ENCODE measurements around the gene SAFB2.

The SAFB2 gene

DNA sequence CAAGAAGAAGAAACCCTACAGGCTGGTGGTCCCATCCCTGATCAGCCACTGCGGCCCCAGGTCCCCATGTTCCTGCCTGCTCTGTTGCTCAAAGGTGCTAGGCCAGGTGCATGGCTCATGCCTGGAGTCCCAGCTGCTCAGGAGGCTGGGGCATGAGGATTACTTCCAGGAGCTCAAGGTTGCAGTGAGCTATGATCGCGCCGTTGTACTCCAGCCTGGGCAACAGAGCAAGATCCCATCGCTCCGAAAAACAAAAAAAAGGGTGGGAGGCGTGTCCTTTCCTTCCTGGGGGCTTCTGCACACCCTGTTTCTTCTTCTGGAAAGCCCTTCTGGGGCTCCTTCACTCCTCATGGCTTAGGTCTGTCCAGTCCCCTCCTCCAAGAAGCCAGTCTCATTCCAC, 42.9 kb downstream of the SAFB2 start:
- DNase-seq (ENCODE audit: low read depth), result no peak

DNA sequence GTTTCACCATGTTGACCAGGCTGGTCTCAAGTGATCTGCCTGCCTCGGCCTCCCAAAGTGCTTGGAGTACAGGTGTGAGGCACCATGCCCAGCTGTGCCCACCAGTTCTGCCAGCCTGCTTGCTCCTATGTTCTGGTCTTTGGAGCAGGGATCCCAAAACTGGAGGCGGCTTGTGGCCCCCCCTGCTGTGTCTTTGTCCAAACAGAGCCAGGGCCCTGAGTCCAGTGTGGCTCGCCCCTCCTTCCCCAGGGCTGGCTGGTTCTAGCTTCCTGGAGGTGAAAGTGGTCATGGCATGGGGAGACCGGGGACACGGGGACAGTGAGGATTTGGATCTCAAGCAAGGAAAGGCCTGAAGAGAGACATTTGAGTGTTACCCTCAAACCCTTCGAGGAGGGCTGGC, 43.3 kb downstream of the SAFB2 start:
- no peak for DNase-seq (ENCODE audit: low read depth)

DNA sequence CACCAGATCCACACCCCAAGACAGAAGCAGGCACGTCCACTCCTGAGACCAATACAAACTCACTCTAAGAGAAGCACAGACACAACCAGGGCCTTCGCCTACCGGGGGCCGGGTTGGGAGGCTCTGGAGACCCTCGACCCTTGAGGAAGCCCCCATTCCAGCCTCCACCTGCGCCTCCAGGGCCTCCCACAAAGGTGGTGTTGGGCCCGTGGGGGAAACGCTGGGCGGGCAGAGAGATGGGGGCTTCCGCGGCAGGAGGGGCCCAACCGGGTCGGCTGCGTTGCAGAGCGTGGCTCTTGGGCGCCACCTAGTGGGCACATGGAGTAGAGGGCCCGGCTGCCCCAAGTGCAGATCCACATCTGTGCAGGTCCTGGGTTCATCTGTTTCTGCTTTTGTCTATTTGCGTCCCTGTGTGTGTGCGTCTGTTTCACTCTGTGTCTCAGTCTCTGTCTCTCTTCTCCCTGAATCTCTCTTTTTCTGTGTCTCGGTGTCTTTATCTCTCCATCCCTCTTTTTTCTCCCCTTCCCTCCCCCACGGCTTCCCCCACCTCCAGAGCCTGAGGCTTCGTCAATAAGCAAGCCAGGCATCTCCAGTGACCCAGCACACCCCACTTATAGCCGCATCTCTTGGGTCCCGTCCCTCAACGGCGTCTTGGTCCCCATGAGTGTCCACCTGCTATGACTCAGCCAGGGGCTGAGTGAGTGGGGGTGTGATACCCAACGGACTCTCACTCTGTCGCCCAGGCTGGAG, 44.3 kb downstream of the SAFB2 start:
- peak; percentile 66 for DNase-seq (ENCODE audit: low read depth)

DNA sequence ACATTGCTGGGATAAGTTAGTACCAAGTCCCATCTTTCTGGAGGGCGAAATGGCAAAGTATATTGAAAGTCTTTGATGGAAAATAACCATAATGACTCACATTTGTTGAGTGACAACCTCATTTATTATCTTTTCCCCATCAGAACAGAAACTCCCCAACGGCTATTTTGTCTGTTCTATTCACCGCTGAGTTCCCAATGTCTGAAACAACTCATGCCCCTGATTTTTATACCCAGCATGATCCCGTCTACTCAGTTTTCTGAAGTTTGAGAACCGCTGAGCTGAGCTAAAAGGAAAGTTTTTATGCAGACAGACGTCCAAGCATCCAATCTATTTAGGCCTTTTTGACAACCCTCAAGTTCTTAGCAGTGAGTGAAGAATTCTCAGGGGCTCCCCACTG, 47.0 kb downstream of the SAFB2 start:
- DNase-seq (ENCODE audit: low read depth), result no peak

DNA sequence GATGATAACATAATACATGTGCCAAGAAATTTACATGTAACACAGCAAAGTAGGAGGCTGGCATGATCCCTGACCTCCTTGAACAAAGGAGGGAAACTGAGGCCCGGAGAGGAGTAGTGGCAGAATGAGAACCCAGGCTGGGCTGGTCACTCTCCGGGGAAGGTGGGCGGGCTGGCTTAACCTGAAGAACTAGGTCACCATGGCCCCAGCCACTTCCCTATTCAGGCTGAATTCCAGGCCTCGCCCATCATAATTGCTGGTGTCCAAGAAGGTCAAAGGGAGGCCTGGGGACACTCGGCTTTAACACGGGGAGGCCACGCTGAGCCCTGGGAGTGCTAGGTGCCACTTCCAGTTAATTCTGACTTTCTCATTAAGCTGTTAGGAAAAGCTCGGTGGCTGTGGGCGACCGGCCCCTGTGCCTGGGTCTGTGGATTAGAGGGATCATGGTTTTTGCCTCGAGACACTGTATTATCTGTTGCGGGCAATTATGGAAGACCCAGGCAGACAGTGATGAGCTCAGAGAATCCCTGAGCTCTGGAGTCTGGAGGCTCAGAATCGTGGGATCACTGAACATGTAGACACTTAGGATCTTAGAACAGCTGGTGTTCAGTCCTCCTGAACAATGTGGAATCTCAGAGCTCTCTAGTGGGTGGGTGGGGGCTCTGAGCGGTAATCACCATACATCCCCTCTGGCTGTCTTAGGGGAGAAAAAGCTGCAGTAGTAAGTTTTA, 49.9 kb downstream of the SAFB2 start:
- no peak for DNase-seq (ENCODE audit: low read depth)

DNA sequence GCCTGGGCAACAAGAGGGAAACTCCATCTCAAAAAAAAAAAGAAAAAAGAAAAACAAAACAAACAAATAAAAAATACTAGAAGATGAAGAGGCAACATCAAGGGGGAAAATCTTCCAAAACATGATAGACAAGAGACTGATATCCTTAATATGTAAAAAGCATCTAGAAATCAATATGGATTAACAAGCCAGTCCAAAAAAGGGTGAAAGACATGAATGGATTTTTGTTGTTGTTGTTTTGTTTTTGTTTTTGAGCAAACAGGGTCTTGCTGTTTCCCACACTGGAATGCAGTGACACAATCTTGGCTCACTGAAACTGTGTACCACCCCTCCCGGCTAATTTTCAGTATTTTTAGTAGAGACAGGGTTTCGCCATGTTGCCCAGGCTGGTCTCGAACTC, 50.8 kb downstream of the SAFB2 start:
- no peak for DNase-seq (ENCODE audit: low read depth)

DNA sequence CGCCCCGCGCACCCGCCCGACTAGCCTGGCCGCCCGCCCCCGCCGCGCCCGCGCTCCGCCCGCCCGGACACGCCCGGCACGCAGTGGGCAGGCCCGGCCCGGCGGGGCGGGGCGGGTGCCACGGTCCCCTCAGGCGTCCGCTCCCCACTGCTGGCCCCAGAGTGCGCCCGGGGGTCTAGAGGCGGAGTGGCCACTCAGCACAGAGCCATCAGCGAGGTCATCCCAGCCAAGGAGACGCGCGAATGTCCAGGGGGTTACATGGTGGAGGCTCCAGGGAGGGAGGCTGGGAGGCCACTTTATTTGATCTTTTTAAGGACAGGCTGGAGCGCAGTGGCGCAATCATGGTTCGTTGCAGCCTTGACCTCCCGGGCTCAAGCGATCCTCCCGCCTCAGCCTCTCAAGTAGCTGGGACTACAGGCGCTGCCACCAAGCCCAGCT, 54.6 kb downstream of the SAFB2 start:
- DNase-seq (ENCODE audit: low read depth), result no peak

DNA sequence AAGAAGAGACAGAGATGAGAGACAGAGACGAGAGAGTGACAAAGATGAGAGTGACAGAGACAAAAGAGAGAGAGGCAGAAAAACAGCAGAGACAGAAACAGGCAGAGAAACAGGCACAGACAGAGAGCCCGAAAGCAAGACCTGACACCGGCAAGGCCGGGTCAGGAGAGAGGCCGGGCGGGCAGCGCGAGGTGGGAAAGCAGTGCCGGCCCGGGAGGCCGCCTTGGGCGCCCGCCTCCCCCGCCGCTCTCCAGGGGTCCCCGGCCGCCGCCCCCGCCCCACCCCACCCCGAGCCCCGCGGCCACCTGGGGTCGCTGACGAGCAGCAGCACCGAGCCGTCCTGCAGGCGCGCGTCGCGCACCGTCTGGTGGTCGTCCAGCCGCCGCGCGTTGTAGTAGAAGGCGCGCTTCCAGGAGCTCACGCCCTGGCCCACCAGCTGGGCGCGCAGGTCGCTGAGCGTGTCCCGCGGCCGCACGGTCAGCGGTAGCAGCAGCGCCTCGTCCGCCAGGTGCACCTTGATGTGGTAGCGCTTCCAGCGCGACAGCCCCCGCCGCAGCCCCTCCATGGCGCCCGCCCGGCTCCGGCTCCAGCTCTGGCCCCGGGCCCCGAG, 55.1 kb downstream of the SAFB2 start, which contains the start of gene TINCR:
TSS of gene TINCR (minus strand) at position 594 of the 610 bp plus-strand sequence.
- no peak for DNase-seq (ENCODE audit: low read depth)

DNA sequence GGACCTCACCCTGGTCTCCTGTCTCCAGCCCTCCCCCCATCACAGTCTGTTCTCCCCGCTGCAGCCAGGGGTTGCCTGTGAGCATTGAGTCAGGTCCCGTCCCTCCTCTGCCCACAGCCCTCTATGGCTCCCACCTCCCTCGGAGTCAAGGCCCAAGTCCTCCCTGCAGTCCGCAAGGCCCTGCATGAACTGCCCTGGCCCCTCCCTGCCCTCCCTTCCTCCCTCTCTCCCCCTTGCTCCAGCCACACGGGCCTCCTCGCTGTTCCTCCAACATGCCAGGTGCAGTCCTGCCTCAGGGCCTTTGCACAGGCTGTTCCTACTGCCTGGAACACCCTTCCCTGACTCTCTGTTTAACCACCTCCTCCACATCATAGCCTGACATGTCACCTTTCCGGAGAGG, 57.6 kb downstream of the SAFB2 start:
- DNase-seq (ENCODE audit: low read depth), result no peak

DNA sequence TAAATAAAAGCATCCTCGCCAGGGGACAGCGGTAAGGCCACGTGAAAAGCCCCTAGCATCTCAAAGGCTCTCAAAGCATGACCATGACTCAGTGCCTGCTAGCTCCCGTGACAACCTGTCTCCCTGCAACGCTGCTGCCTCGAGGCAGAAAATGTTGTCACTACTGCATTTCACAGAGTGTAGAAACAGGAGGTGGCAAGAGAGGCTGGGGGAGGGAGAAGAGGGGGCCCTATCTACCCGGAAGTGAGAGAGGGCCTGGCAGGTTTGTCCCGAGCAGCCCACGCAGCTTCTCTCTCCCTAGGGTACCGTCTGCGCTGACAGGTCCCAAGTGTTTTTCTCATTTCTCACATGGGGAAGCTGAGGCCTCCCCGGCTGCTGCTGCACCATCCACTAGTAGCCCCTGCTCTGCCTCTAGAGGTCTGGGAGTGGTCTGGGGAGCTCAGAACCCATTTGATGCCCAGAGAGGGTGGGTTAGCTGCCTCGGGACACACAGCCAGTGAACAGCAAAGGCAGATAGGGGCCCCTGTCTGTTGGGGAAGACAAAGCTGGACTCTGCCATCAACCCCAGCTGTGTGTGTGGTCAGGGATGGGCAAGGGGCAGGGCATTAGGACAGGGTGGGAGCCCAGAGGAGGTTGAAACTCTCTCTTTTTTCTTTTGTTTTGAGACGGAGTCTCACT, 58.5 kb downstream of the SAFB2 start:
- no peak for DNase-seq (ENCODE audit: low read depth)

DNA sequence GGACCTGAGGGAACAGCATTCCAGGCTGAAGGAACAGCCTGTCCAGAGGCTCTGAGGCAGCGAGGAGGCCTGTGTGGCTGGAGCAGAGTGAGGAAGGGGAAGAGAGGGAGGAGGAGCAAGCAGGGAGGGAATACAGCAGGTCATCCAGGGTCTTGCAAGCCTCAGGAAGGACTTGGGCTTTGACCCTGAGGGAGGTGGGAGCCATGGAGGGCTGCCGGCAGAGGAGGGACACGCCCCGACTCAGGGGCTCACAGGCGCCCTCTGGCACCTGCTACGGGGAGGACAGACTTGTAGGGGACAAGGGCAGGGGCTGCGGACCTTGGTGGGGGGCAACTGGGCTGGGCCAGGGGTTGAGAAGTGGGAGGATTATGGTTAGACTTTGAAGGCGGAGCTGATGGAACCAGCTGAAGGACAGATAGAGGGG, 59.6 kb downstream of the SAFB2 start:
- DNase-seq (ENCODE audit: low read depth), result no peak

DNA sequence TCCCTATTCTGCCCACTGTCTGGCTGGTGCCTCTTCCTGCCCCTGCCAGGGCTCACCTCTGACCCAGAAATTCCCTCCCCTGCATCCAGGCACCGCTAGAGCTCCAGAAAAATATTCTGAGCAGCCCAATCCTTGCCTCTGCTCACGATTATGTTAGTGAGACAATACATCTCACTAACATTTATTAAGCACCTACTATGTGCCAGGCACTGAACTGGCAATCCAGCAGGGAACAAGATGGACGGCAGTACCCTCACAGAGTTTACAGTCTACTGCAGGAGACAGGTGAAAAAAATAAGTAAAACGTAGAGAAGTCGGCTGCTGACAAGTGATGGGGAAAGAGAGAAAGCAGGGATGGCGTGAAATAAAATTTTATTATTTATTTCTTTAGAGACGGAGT, 60.3 kb downstream of the SAFB2 start:
- no peak for DNase-seq (ENCODE audit: low read depth)

DNA sequence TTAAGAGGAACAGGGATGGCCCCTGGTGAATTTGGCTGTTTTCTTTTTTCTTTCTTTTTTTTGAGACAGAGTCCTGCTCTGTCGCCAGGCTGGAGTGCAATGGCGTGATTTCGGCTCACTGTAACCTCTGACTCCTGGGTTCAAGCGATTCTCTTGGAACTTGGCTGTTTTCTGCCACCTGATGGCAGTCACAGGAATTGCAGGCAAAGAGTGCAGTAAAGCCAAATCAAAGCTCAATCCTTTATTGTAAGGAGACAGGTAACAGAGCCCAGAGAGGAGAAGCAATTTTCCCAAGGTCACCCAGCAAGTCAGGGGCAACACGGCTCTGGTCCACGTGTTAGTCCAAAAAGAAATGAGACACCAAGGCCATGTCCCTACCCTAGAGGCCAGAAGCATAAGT, 61.0 kb downstream of the SAFB2 start:
- no peak for DNase-seq (ENCODE audit: low read depth)

DNA sequence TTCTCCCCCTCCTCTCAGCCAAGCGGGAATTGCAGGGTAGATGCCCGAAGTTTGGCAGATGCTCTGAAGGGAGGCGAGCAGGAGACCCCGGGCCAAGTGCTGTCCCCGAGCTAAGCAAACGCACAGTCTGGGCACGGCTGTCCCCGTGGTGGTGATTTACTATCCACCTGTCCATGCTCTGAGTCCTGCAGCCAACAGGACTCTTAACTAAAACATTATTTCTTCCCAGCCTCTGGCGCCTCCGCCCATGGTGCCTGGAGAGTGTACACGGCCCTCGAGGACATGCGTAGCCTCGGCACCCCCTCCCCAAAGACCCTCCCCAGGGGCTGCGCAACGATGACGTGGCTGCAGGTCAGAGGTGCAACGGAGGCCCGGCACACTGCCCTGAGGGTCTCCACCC, 62.4 kb downstream of the SAFB2 start:
- no peak for DNase-seq (ENCODE audit: low read depth)

DNA sequence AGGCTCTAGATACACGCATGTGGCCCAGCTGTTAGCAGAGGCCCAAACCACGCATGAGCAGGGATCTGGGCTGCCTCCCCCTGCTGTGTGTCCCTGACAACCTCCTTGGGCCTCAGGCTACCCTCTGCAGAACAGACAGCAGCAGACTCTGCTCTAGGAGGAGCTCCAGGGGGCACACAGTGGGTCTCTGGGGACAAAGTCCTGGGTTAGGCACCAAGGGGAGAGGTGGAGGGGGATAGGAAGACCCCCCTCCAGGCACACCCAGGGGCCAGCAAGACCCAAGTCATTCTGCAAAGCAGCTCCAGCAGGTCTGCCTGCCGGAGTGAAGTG, 62.8 kb downstream of the SAFB2 start:
- no peak for DNase-seq (ENCODE audit: low read depth)

DNA sequence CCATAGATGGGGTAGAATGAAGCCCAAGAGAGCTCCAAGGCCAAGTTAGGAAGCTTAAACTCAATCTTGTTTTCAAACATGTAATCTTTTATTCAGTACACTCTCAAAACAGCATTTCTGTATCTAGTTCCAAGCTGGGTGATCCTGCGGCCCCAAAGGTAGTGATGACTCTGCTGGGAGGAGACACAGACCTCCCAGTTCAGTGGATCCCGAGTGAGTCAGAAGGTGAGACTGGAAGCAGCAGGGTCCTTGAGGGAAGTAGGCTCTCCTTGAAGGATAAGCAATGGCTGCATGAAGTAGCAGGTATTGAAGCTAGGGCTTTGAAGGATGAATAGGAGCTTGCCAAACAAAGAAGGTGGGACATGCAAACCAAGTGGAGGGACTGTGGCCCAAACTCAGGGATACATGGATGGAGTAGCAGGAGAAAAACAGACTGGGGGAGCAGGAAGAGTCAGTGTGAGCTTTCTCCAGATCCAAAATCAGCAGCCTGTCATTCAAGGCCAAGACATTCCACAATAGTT, 64.4 kb downstream of the SAFB2 start:
- DNase-seq (ENCODE audit: low read depth), result no peak

DNA sequence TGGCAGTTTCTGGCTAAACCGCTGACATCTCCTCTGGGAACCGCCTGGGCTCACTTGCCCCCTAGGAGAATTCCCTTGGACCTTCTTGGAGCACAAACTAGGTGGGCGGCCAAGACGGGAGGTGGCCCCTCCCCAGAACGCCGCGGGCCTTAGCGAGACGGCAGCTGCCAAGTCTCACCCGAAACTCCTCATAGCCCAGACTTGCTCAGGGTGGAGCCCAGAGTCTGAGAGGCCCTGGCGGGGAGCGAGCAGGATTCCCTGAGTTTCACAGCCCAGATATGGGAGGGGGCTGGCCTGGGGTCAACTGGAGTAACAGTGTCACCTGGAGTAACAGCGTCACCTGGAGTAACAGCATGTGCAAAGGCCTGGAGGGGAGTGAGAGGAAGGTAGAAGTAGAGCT, 64.9 kb downstream of the SAFB2 start:
- no peak for DNase-seq (ENCODE audit: low read depth)

DNA sequence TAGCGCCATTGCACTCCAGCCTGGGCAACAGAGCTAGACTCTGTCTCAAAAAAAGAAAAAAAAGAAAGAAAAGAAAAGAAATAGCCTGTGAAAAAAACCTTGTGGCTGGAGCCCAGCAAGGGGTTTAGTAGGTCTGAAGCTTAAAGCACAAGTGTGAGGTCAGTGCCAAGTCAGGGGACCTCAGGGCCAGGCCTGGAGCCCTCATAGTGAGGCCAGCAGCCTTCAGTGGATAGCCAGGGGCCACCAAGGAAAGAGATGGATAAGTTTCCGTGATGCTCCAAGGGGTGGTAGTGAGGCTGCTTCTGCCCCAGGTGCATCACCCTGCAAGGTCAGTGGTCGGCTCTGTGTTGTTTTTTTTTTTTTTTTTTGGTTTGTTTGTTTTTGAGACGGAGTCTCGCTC, 67.7 kb downstream of the SAFB2 start:
- no peak for DNase-seq (ENCODE audit: low read depth)

DNA sequence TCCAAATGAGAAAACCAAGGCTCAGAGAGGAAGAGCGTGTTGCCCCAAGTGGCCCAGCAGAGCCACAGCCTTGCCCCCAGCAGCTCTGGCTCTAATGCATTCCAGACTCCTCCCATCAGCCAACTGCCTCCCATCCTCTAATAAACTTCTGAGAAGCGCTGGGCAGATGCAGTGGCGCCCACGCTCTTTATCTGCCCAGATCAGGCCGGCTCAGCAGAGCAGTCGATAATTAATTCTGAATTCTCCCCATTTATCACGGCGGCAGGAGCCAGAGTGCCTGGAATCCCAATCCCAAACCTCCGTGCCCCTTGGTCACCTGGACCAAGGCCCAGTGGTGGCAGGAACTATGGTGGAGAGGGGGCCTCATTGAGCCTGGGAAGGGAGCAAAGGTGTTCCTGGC, 68.7 kb downstream of the SAFB2 start:
- no peak for DNase-seq (ENCODE audit: low read depth)

DNA sequence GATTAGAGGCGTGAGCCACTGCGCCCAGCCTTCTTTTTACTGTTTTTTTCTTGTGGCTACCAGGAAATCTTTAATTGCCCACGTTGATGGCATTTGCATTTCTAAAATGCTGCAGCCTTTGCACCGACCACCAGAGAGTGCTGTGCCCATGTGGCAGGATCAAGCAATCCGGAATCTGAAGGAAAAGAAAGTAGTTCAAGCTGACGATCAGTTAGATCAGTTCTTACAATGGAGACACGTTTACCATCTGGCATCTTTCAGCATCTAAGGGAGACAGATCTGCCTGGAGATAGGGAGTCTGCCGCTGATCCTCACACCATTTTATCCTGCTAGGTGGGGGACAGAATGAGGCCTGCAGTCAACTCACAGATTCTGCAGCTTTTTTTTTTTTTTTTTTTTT, 74.7 kb downstream of the SAFB2 start:
- DNase-seq (ENCODE audit: low read depth), result peak; percentile 13

DNA sequence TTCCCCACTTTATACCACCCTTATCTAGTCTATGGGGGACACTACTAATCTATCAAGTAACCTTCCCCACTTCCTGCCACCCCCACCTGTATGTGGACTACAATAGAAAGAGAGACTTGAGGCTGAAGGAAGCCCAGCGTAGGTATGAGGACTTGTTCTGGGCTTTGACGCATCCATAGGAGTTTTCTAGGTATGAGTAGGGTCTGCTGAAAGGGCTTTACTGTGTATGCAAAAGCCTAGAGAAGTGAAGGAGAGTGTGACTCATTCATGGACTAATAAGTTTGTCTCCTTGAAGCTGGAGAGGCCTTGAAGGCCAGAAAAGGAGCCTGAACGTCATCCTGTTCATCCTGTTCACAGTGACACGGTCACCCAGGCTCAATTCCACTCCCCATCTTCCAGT, 76.6 kb downstream of the SAFB2 start:
- DNase-seq (ENCODE audit: low read depth), result no peak

DNA sequence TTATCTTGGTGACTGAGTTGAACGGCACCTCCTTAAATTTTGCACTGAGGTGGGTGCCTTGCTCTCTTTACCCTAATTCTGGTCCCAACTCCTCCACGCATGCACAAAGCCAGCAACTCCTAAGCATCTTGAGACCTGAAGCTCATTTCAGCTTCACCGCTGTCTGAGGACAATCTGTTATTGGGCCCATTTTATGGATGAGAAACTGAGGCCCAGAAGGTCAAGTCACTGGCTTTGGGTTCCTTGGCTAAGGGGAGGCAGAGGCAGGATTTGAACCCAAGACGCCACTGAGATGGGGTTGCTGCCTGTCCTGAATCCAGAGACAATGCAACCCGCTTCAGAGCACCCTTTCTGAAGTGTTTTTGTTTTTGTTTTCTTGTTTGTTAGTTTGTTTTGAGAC, 77.5 kb downstream of the SAFB2 start:
- no peak for DNase-seq (ENCODE audit: low read depth)

DNA sequence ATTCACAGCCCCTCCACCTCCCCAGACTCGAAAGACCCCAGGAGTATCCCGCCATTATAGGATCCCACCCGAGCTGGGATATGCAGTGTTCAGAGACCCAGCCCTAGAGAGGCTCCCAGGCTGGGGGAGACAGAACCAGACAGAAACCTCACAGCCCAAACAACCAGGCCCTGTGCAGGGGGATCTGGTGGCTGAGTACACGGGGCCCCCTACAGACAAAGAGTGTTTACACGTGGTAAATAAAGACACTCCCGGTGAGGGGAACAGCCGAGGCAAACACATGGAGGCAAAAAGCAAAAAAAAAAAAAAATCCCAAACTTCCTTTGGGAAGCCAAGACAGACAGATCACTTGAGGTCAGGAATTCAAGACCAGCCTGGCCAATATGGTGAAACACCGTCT, 79.9 kb downstream of the SAFB2 start:
- no peak for DNase-seq (ENCODE audit: low read depth)
